Colonic mucosa (tissue), 4 donors: ENCODE results near the gene ZMYND8. TPM values are rescaled to one million over a fixed set of nuclear protein-coding genes. Genes with fewer than 3 reads are reported as not detected.
A peak's percentile ranks its signal among the peaks of the same experiment; 100 is the strongest.

Experiments
- DNase-seq: peaks from one replicate; pipeline ENCODE4 v3.0.0-alpha.2; 2020
- H3K27ac ChIP-seq: fragments of 200-600 bp; one replicate; pipeline ENCODE4 v1.8.0; 2021
- H3K27me3 ChIP-seq: fragments of 200-600 bp; one replicate; pipeline ENCODE4 v1.8.0; 2021
- H3K36me3 ChIP-seq: fragments of 200-600 bp; one replicate; pipeline ENCODE4 v1.8.0; 2021
- H3K4me1 ChIP-seq: fragments of 200-600 bp; one replicate; pipeline ENCODE4 v1.8.0; 2021; ENCODE audit warnings: mild to moderate bottlenecking
- H3K4me3 ChIP-seq: fragments of 200-600 bp; one replicate; pipeline ENCODE4 v1.8.0; 2021
- H3K9ac ChIP-seq, 2 donors: one replicate each; pipeline ENCODE4 v1.7.0; 2013; ENCODE audit warnings: control low read depth in 2 of 2, low read depth in 2 of 2, low read length in 2 of 2
- H3K9me3 ChIP-seq: fragments of 200-600 bp; one replicate; pipeline ENCODE4 v1.8.0; 2021
- intact Hi-C: fragments of 100-400 bp; cut with DNase I; formaldehyde crosslinking; loops from one replicate; pipeline ENCODE4 v1.14.1; 2022
- total RNA-seq, 2 donors: library from RNA; stranded (reverse); fragmentation: NEBNext Ultra II Directional in 1 of 2; extraction: Animal tissue kit (Norgen Biotek cat#: 25700) in 1 of 2; gene quantifications; one replicate each; pipeline ENCODE4 v1.2.1, GENCODE V29; 2021
- TF ChIP-seq, protein P1 (sequence below): fragments of 200-600 bp; IDR thresholded peaks from one replicate; pipeline ENCODE4 v1.8.0; 2022; ENCODE audit warnings: antibody characterized with exemption, mild to moderate bottlenecking
- donor health status: healthy.
- donor health status: DM: no; HTN: no; CAD: no.
- donor health status: DM: no; HTN: no; CAD: no.

The ZMYND8 gene
- total RNA-seq, 2 donors from 2014 or later, result 45.4 to 53.1 TPM

DNA sequence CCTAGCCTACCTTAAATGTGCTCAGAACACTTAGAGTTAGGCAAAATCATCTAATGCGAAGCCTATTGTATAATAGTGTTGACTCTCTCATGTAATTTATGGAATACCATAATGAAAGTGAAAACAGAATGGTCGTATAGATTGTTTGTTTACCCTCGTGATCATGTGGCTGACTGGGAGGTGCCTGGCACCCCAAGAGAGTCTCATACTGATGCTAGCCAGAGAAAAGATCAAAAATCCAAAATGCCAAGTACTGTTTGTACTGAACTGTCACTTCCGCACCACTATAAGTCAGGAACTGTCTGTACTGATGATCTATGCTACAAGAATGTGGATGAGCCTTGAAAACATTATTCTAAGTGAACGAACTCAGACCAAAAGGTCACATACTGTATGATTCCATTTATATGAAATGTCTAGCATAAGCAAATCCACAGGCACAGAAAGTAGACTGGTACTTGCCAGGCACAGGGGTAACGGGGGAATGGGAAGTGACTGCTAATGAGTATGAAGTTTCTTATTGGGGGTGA, 22.4 kb downstream of the ZMYND8 start:
- no peak overlapping the region for H3K4me3 ChIP-seq
- peak overlapping the region; percentile 70 for H3K27ac ChIP-seq
- H3K27me3 ChIP-seq, result no peaks in the 10 kb centered on the region
- H3K9me3 ChIP-seq, result no peaks in the 10 kb centered on the region
- DNase-seq, result no peak
- TF ChIP-seq, protein P1, sequence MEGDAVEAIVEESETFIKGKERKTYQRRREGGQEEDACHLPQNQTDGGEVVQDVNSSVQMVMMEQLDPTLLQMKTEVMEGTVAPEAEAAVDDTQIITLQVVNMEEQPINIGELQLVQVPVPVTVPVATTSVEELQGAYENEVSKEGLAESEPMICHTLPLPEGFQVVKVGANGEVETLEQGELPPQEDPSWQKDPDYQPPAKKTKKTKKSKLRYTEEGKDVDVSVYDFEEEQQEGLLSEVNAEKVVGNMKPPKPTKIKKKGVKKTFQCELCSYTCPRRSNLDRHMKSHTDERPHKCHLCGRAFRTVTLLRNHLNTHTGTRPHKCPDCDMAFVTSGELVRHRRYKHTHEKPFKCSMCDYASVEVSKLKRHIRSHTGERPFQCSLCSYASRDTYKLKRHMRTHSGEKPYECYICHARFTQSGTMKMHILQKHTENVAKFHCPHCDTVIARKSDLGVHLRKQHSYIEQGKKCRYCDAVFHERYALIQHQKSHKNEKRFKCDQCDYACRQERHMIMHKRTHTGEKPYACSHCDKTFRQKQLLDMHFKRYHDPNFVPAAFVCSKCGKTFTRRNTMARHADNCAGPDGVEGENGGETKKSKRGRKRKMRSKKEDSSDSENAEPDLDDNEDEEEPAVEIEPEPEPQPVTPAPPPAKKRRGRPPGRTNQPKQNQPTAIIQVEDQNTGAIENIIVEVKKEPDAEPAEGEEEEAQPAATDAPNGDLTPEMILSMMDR, result no peak
- H3K9ac ChIP-seq, result no peak overlapping the region
- intact Hi-C loops, result no loop called here
- H3K36me3 ChIP-seq, result no peaks in the 10 kb centered on the region
- peaks cover 14% of the 10 kb centered on the region for H3K4me1 ChIP-seq

GRCh38 chr20:47332381-47333206, 23.9 kb downstream of the ZMYND8 start:
- Histone ChIP-seq H3K27me3 (no peaks in the 10 kb centered on the region), H3K4me3 (no peak overlapping the region), H3K9me3 (no peaks in the 10 kb centered on the region), H3K27ac (peak overlapping the region; percentile 71), H3K36me3 (no peaks in the 10 kb centered on the region), H3K4me1 (peaks cover 14% of the 10 kb centered on the region), H3K9ac (no peak overlapping the region)
- intact Hi-C loops, result no loop called here
- TF ChIP-seq, protein P1, result no peak
- DNase-seq, result no peak

DNA sequence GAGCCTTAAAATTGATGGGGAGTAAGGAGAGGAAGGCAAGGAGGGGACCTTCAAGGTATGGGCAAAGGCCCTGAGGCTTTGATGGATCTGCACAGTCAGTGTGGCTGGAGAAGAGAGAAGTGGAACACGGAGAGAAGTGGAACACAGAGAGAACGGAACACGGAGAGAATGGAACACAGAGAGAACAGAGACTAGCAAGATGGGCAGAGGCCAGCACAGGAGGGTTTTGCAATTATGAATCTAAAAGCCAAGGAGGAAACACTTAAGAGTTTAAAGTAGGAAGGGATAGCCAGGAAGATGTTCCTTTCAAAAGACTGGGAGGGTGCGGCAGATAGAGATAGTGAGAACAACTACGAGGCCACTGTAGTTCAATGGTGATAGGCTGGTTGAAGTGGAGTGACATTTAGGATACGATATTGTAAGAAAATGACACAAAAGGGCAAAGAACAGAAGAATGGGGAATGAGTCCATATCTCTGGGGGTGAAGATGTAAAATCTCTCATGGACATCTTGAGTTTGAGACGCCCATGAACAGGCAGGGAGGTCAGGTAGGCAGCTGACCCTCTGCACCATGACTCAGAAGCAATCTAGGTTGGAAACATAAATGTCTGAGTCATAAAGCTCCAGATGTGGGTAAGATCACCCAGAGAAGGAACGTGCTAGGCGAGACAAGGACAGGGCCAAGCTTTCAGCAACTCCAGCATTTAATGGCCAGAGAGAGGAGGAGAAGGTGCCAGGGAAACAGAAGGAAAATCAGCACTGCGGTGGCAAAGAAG, 25.4 kb downstream of the ZMYND8 start:
- Histone ChIP-seq H3K4me1 (peaks cover 14% of the 10 kb centered on the region), H3K27me3 (no peaks in the 10 kb centered on the region), H3K36me3 (no peaks in the 10 kb centered on the region), H3K27ac (peak overlapping the region; percentile 71), H3K4me3 (no peak overlapping the region), H3K9me3 (no peaks in the 10 kb centered on the region), H3K9ac (peak overlapping the region in 1 of 2 donors; percentile 65)
- intact Hi-C loops, result no loop called here
- TF ChIP-seq, protein P1, result no peak
- peak; percentile 37 for DNase-seq

DNA sequence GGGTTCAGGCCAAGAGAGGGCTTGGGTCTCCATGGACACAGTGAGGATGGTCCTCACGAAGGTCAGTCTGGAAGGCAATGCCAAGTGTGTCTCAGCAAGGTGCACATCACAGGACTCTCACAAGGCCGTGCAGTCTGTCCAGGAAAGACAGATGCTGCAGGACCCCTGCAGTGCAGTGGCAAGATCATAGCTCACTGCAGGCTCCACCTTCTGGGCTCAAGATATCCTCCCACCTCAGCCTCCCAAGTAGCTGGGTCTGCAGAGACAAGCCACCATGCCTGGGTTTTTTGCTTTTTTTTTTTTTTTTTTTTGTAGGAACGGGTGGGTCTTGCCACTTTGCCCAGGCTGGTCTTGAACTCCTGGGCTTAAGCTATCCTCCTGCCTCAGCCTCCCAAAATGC, 26.4 kb downstream of the ZMYND8 start:
- Histone ChIP-seq H3K36me3 (no peaks in the 10 kb centered on the region), H3K27ac (no peak overlapping the region), H3K4me1 (peaks cover 11% of the 10 kb centered on the region), H3K4me3 (no peak overlapping the region), H3K27me3 (no peaks in the 10 kb centered on the region), H3K9me3 (no peaks in the 10 kb centered on the region), H3K9ac (no peak overlapping the region)
- intact Hi-C loops, result no loop called here
- TF ChIP-seq, protein P1, result no peak
- no peak for DNase-seq

DNA sequence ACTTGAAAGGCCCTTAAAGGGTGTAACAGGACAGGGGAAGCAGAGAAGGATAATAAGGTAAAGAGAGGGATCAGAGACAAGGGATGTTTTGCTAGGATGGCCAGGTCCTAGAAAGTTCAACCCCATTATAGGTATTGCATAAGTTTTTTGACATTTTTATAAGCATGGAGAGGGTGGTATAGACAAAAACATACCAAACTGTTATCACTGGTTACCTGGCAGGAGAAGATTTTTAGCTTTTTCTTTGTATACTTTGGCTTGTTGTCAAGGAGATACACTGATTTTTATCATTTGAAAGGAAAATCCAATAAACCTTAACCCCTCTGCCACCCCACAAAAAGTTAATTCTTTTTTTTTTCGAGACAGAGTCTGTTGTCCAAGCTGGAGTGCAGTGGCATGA, 28.4 kb downstream of the ZMYND8 start:
- intact Hi-C loops, result no loop called here
- TF ChIP-seq, protein P1, result no peak
- H3K36me3 ChIP-seq, result no peaks in the 10 kb centered on the region
- DNase-seq, result no peak
- peaks cover 4% of the 10 kb centered on the region for H3K4me1 ChIP-seq
- no peak overlapping the region for H3K9ac ChIP-seq
- no peaks in the 10 kb centered on the region for H3K27me3 ChIP-seq
- H3K4me3 ChIP-seq, result no peak overlapping the region
- H3K9me3 ChIP-seq, result no peaks in the 10 kb centered on the region
- no peak overlapping the region for H3K27ac ChIP-seq
